PFSK-1 (cell line): ENCODE results near the gene CCDC24.

Experiments used
- FOXP2 ChIP-seq: optimal IDR thresholded peaks from 2 replicates; pipeline ENCODE3; 2011; ENCODE audit warnings: borderline replicate concordance, control low read depth, inconsistent platforms; ENCODE audit not compliant: insufficient read depth; ENCODE audit errors: extremely low read length, extremely low read depth
- POLR2AphosphoS5 ChIP-seq: IDR thresholded peaks from 2 replicates; pipeline ENCODE4 v1.6.1; 2012; ENCODE audit warnings: low read depth, mild to moderate bottlenecking, control low read depth, low read length, moderate library complexity
- SIN3A ChIP-seq: IDR thresholded peaks from 2 replicates; pipeline ENCODE4 v1.6.1; 2012; ENCODE audit warnings: mild to moderate bottlenecking, low read length, moderate library complexity, borderline replicate concordance; ENCODE audit not compliant: insufficient read depth
- TAF1 ChIP-seq: IDR thresholded peaks from 2 replicates; pipeline ENCODE4 v1.6.1; 2012; ENCODE audit warnings: low read length, control low read depth, borderline replicate concordance; ENCODE audit not compliant: insufficient read depth
- TF ChIP-seq, protein P1 (sequence below), 2 experiments: IDR thresholded peaks; 2 replicates each; pipeline versions ENCODE4 v1.6.1 to v1.8.0; 2011 to 2012; ENCODE audit warnings: low read depth in 2 of 2, low read length in 2 of 2, control low read depth in 1 of 2, inconsistent platforms in 1 of 2, mild to moderate bottlenecking in 1 of 2, moderate library complexity in 1 of 2; ENCODE audit not compliant: insufficient read depth in 1 of 2

Gene CCDC24

DNA sequence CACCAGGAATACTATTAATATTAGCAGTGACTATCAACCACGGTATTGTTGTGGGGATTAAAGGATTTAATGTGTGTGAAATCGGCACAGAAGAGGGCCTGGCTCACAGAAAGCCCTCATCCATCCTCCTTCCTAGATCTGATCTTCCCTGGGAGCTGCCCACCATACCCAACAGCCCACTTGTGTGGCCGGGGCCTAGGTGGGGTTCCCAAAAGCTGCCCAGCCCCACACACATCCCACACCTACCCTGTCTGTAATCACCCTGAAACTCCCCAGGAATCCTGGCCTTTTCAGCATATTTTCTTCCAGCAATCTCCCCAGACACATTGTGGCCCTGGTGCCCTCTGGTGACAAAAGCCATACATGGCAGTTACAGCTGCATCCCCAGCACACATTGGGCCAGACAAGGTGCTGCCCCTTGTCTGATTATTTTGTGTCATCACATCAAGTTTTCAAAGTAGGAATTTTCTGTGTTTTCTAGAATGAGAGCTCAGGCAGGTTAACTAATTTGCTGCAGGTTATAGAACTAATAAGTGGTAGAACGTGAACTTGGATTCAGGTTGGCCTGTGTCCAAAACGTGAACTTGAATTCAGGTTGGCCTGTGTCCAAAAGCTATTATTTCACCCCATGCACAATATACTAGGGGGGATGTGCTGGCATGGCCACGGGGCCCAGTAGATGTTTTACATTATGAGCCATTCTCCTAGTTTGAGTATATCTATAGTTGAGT lies 45.2 kb downstream of the CCDC24 start:
- TF ChIP-seq SIN3A (no peak), FOXP2 (no peak), POLR2AphosphoS5 (no peak), TAF1 (no peak)
- TF ChIP-seq, protein P1, sequence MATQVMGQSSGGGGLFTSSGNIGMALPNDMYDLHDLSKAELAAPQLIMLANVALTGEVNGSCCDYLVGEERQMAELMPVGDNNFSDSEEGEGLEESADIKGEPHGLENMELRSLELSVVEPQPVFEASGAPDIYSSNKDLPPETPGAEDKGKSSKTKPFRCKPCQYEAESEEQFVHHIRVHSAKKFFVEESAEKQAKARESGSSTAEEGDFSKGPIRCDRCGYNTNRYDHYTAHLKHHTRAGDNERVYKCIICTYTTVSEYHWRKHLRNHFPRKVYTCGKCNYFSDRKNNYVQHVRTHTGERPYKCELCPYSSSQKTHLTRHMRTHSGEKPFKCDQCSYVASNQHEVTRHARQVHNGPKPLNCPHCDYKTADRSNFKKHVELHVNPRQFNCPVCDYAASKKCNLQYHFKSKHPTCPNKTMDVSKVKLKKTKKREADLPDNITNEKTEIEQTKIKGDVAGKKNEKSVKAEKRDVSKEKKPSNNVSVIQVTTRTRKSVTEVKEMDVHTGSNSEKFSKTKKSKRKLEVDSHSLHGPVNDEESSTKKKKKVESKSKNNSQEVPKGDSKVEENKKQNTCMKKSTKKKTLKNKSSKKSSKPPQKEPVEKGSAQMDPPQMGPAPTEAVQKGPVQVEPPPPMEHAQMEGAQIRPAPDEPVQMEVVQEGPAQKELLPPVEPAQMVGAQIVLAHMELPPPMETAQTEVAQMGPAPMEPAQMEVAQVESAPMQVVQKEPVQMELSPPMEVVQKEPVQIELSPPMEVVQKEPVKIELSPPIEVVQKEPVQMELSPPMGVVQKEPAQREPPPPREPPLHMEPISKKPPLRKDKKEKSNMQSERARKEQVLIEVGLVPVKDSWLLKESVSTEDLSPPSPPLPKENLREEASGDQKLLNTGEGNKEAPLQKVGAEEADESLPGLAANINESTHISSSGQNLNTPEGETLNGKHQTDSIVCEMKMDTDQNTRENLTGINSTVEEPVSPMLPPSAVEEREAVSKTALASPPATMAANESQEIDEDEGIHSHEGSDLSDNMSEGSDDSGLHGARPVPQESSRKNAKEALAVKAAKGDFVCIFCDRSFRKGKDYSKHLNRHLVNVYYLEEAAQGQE (IDR thresholded peaks at IDR 0.05; ENCODE audit: insufficient read depth in 1 of 2, low read depth in 2 of 2, low read length in 2 of 2) = no peak

DNA sequence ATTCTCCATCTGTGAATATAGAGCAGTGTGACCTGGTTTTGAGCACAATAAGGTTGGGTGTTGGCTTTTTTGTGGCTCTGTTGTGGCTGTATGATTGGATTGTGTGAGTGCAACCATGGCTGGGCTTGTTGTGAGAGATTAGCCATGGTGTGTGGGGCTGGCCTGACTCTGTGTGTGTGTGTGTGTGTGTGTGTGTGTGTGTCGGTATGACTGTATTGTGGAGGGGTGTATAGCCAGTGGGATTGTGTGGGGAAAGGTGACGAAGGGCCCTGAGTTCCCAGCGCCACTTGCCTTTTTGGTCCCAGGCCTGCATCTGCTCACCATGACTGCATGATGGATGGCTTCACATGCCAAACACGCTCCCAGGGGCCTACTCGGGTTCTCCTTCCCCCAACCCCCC lies 45.8 kb downstream of the CCDC24 start:
- TF ChIP-seq POLR2AphosphoS5 (no peak), FOXP2 (no peak), TAF1 (no peak), SIN3A (no peak)
- TF ChIP-seq, protein P1 (IDR thresholded peaks at IDR 0.05; ENCODE audit: insufficient read depth in 1 of 2, low read depth in 2 of 2, low read length in 2 of 2) = no peak

DNA sequence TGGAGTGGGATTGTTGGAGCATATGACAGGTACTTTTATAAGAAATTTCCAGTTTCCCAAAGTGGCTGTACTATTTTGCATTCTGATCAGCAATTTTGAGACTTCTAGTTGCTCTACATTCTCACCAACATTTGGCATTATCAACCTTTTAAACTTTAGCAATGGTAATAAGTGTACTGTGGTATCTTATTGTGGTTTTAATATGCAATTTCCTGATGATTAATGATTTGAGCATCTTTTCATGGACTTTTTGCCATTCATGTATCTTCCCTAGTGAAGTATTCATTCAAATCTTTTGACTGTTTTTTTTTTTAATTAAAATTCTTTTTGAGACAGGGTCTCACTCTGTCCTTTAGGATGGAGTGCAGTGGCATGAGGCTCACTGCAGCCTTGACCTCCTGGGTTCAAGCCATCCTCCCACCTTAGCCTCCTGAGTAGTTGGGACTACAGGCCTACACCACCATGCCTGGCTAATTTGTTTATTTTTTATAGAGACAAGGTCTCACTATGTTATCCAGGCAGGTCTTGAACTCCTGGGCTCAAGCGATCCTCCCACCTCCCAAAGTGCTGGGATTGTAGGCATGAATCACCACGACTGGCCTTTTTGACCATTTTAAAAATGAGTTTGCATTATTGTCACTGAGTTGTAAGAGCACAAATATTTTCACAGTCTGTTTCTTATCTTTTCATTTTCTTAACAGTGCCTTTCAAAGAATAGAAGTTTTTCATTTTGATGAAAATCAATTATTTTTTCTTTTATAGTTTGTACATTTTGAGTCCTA lies 47.7 kb downstream of the CCDC24 start:
- TF ChIP-seq FOXP2 (no peak), POLR2AphosphoS5 (no peak), SIN3A (no peak), TAF1 (no peak)
- TF ChIP-seq, protein P1 (IDR thresholded peaks at IDR 0.05; ENCODE audit: insufficient read depth in 1 of 2, low read depth in 2 of 2, low read length in 2 of 2) = no peak

DNA sequence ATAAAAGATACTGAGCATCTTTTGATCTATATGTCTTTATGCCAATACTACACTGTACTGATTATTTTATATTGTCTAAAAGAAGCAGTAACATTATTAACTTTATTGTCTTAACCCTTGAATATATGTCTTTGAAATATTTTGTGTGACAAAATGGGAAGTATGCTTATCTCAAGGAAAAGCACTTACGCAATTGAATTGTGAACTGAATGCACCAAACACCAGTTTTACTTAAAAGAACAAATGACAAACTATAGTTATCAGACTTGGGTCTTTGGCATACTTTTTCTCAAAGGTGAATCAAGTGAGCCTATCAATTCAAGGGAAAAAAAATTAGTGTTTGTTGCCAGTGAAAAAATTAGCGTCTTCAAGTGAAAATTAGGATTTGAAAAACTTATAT lies 49.0 kb downstream of the CCDC24 start:
- TF ChIP-seq FOXP2 (no peak), POLR2AphosphoS5 (no peak), TAF1 (no peak), SIN3A (no peak)
- TF ChIP-seq, protein P1 (IDR thresholded peaks at IDR 0.05; ENCODE audit: insufficient read depth in 1 of 2, low read depth in 2 of 2, low read length in 2 of 2) = no peak
